Posterior vena cava (tissue), 2 donors: ENCODE data around the gene RAPGEF3. TPM values are rescaled to one million over a fixed set of nuclear protein-coding genes. Genes with fewer than 3 reads are reported as not detected.

ENCODE experiments used
- DNase-seq: peaks from one replicate; pipeline ENCODE4 v3.0.0-alpha.2; 2020; ENCODE audit warnings: low spot score
- intact Hi-C, 2 donors: fragments of 100-400 bp; cut with DNase I; formaldehyde crosslinking; loops; one replicate each; pipeline versions ENCODE4 v1.14.1 to v1.14.2; 2022 to 2023
- total RNA-seq, 2 donors: library from RNA; stranded (reverse); fragmentation: NEBNext Ultra II Directional; extraction: Animal tissue kit (Norgen Biotek cat#: 25700); gene quantifications; one replicate each; pipeline ENCODE4 v1.2.1, GENCODE V29; 2021
- donor health status: DM: yes; HTN: yes; CAD: no.
- donor health status: DM: yes; HTN: yes; CAD: no.

The RAPGEF3 gene
- total RNA-seq, 2 donors from 2014 or later, result 18.3 to 33.5 TPM

DNA sequence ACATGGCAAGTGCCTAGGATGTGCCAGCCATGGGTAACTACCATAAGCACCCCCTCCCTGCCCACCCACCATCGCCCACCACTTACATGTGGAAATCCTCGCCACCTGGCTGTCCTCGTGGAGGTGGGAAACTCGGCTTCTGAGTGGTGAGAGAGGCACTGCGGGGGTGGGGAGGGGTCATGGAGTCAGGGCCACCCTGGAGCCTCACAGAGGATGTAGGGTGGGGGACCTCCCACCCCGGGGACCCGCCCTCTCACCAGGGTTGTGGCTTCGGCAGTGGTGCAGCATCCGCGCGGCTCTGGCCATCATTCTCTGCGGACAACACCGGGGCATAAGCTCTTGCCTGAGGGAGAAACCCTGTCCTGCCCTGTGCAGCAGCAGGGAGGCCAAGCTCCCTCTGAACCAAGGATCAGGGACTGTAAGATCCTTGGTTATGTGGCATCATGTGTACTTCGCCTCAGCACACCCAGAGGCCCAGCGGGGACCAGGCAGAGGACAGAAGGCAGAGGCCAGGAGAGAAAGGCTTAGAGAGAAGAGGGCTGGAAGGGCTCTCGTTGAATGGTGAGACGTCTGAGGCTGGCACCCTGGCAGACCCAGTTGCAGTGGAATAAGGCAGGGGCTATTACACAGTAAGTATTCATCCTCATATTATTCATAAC is 20.6 kb downstream of the RAPGEF3 start:
- intact Hi-C loops, result no loop called here
- DNase-seq, result no peak

DNA sequence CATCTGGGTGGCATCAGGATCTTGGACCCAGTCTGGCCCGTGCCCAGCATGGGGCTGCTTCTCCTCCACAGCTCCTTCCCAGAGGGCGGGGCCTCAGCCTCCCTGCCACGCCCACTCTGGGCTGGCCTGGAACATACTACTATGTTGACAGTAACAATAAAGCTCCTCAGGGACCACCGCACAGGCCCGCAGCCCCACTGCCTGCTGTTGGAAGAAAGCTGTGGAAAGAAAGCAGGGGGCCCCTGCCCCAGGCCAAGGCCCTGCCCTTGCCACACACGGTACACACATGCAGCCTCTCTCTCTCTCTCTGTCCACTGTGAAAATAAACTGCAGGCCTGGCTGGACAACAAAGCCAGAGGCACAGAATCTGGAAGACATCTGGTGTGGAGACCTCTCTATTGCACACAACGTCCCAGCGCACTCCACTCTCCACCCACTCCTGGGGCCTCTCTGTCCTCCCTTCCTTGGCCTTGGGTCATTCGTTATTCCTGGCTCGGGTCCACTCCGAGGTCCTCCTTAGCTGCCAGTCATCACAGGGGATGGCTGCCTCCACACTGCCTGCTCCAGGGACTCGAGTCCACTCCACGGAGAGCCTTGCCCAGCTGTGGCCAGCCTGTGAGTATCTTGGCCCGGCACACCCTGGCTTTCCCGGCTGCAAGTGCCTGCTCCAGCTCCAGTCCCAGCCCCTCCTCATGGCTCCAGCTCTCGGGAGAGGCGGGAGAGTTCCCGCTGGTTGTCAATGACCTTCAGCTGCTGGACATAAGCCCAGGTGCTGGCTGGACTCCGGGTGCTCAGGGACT is 21.6 kb downstream of the RAPGEF3 start:
- intact Hi-C loops, result no loop called here

DNA sequence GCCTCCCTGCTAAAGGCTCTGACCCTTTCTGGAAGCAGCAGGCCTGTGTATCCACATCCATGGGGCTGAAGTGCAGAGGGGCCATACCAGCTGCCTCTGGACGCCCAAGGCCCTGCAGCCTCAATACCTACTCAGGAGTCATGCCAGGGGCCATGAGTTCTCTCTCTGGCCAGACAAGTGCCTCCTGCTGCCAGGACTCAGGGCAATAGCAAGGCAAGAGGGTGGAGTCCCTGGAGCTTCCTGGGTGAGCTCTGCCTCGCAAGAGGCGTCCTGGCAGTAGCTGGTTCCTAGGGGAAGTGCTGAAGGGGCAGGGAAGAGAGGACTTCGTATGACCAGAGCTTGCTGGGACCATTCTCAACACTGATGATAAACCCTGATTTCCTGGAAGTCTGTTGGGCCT is 22.5 kb downstream of the RAPGEF3 start:
- DNase-seq, result no peak
- intact Hi-C loops, result no loop called here

More for the DNA sequence above, 21.6 kb downstream of the RAPGEF3 start:
- peak; percentile 97 for DNase-seq

DNA sequence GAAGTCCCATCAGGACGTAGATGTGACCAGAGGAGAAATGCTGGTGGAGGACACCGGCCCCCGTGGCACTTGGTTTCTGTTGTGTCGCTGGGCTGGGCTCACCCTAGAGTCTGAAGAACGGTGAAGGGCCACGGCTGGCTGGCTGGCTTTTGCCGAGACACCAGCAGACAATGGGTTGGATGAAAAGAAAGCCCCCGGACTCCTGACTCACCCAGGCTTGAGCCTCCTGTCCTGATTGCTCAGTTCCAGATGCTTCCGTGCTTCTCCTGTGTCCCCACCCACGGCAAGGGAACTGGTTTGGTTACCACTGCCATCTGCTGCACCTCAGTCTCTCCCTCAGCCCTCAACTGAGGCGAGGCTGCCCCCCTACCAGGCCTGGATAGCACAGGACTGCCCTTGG is 23.0 kb downstream of the RAPGEF3 start:
- DNase-seq, result no peak
- intact Hi-C loops, result no loop called here

DNA sequence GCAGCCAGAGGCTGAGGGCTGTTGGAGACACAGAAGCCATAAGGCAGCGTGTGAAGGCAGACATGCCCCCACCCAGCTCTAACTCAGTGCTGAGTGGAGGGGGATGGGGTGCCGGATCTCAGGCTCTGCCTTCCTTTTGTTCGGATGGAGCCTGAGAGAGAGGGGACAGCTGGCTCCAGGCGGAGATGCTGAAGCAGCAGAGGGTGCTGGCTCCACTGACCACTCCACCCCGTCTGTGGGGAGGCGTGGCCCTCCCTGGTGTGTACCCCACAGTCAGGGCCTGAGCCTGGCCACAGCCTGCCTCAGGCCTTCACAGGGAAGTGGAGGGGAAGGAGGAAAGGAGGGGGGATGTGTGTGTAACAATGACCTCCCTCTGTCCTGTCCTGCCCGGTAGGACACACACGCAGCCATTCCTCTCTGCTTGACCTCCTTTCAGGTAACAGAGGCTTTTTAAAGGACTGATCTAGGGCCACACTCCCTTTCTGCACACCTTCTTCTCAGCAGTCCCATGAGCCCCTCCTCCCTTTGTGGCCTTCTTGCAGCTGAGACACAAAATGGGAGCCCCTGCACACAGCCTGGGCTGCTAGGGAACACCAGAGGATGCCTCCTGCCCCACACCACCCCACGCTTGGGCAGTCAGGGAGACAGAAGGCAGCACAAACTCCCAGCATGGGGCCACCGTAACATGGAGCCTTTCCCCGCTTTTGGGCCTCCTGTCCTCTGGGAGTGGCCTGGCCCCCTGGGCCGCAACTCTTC is 23.8 kb downstream of the RAPGEF3 start:
- intact Hi-C loops, result no loop called here
- DNase-seq, result no peak

DNA sequence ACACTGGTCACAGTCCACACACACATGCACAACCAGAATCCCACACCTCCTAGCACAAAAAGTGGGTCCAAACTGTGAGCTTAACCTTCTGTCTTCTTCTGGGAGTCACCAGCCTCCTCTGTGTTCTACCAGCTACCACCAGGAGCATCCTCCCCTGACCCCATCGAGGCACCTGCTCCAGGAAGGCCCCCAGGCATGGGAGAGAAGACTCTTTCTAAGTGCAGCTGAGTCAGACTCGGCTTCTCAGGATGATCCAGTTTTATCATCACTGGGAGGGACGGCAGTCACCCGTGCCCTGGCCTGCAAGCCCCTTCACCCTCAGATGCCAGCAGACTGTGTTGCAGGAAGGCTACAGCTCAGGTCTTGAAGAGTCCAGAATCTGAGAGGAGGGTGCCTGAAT is 25.5 kb downstream of the RAPGEF3 start:
- intact Hi-C loops, result no loop called here

DNA sequence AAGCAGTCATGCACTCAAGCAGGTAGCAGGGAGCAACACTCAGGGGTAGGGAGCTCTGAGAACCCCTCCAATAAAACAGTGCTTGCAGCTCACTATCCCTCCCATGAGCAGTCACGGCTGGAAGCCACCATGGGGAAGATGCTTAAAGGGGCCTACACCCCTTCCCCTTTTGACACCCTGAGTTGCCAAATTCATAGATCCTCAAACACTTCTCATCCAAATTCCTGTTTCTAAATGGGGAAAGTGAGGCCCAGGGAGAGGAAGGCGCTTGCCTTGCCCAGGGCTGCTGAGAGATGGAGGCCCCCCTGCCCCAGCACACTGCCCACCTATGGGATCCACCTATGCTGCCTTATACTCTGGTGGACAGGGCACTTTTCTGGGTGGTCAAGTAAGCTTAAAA is 26.2 kb downstream of the RAPGEF3 start:
- intact Hi-C loops, result no loop called here
- peak; percentile 23 for DNase-seq

More for the DNA sequence above, 25.5 kb downstream of the RAPGEF3 start:
- DNase-seq, result no peak

DNA sequence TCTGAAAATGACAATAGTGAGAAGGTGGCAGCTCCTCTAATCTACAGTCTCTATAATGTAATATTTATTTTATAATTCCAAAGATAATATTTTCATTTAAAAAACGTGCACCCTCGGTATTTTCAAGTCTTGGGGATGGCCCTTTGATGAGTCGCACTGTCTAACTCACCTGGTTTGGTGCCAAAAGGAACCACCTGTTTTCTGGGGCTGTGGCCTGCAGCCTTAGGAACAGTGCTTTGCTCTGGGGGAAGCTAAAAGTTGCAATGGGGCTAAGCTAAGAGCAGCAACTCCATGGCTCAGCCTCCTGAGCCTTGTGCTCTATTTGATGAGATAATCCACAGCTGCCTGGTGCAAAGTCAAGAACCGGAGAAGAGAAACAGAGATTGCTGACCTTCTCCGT is 27.0 kb downstream of the RAPGEF3 start:
- no peak for DNase-seq

DNA sequence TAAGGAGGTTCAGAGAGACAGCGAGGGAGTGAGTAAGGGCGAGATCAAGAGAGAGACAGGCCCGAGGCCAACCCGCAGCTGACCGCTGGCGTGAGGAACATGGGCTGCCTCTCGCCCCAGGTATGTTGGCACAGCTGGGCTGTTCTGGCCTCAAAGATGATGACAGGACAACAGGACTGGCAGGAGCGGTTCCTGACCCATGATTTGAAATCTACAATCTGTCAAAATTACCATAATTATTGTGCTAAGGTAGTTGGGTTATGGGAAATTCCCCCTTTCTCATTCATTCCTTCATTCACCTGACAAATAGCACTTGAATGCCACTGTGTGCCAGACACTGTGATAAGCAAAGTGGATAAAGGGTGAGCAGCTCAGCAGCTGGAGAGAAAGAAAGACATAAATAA is 28.3 kb downstream of the RAPGEF3 start:
- DNase-seq, result no peak
- intact Hi-C loops, result no loop called here

More for the DNA sequence above, 27.0 kb downstream of the RAPGEF3 start:
- intact Hi-C loops, result no loop called here

DNA sequence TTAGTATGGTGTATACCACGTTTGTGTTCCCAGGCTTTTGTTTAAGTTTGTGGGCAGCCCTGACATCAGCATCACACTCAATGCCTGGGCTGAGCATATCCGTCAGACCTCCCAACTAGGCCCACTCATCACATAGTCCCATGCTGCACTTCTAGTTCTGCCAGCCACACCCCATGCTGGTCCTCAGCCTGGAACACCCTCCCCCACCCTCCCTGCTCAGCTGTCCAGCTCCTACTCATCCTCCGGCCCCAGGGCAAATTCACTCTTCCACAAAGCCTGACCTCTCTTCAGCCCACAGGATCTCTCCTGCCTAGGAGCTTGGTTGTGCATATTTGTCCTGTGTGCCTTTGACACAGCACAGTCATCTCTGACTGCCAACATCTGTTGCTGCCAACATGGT is 29.4 kb downstream of the RAPGEF3 start:
- intact Hi-C loops, result no loop called here
- DNase-seq, result peak; percentile 48

DNA sequence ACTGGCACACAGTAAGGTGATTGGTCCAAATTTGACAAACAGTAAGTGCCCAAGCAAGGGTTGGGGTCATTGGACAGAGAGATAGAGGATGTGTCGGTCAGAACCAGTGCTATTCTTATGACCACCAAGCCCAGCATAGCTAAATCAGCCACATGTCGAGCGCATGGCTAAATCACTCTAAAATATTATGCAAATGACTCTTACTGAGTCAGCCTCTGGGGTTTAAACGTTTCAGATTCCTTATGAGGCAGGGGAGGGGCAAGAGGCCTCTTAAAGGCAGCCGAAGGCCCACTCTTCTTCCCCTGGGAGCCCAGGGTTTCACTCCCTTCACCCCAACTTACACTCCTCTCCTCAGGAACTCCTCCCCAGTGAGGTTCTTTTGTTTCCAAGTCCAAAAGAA is 32.8 kb downstream of the RAPGEF3 start:
- no peak for DNase-seq
- intact Hi-C loops, result no loop called here

DNA sequence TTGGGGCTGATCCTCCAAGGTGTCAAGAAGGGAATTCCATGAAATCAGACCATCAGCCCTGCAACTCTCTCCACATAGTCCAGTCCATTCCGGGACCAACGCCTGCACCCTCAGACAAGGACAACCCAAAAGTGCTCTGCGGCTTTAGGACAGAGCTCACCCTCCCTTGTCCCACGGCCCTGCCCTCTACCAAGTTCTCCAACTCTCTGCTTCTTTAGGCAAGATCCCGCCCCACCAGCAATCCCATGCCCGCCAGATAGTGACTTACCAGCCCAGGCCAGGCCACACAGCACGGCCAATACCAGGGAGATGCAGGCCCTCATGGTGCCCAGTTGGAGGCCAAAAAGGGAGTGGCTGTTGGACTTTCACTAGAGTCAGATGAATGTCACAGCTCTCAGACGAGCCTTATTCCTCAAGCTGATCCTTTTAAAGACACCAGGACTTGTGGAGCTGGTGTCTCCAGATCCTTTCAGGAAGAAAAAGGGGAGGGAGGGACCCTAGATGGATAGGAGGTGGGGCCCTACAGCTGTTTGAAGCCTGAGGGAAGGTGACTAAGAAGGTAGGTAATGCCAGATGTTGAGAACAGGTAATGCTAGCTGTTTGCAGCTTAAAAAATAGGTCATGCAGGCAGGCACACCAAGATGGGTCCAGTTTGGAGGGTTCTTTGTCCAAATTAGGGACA is 33.4 kb downstream of the RAPGEF3 start, which contains the start of gene ENDOU:
ENDOU (minus strand) TSS at position 400 of the 682 bp plus-strand sequence; CDS start at position 323, 77 bp downstream.
- no peak for DNase-seq
- intact Hi-C loops, result no loop called here

DNA sequence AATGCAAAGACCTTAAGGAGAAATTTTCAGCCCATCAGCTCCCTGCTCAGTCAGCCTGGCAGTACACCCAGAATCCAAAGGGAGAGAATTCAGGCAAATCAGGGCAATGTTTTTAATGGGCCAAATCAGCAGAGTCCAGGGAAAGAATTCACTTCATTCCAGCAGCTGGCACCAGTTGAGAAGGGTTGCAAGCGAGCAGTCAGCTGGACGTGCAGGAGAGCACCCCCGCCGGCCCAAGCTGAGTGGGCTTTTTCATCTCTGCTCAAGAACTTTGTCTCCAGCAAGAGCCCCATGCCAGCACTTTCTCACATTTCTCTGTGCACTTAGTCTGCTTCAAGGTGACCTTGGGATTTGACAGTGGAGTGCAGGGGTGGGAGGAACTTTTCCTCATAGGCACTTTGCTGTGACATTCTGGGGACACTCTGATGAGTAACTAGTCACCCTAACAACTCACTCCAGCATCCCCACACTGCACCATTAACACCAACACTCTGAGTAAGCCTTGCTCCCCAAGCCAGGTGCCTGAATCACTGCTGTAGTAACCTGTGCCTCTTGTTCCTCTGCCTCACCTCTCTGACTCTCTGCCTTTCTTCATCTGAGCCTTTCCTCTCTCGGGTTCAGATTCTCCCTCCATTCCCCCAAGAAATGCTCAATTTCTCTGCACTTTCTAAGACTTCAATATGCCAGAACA is 35.6 kb downstream of the RAPGEF3 start:
- DNase-seq, result no peak
- intact Hi-C loops, result no loop called here

DNA sequence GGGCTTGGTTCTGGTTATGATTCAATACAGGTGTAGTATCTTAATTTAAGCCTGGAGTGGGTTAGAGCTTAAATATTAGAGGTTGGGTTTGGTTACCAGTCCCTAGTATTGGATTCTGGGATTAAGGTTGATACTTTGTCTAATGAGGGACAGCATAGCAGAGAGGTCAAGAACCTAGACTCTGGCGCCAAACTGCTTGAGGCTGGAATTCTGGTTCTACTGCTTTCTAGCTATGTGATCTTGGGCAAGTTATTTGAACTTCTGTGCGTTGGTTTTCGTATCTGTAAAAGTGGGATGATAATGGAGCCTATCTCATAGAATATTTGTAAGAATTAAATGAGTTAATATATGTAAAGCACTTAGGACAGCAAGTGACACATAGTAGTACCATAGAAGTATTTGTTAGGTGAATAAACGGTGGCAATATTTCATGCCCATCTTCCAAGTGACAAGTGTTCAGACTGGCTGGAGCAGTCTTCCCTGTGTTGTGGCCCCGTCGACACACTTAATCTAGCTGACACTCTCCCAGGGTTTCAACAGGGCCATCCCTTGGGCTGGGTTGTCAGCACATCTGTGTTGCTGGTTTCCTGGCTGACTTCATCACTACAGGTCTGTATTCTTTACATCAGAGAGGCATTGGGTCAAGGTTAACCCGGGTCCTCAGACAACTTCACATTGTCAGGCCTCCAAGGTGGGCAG is 36.4 kb downstream of the RAPGEF3 start:
- no peak for DNase-seq
- intact Hi-C loops, result no loop called here

DNA sequence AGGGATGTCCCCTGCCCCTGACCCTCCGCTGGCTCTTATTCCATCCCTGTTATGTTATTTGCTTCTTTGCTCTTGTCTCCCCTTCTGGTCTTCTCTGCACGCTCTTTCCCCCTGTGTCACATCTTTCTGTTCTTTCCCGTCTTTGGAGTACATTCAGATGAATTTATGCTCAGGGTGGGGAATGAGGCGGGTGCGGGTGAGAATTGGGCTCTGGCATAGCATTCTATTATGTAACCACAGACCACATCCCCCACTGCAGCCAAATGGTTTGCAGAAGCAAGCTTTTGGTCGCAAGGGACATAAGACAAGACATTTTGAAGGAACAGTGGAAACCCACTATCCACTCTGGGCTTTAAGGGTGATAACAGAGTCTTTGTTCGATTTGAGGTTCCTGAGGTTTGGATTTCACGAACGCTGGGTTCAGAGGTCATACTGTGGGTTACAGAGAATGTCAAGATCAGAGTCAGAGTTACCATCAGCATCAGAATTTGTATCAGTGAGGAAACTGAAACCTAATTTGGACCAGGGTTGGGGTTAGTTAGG is 37.2 kb downstream of the RAPGEF3 start:
- intact Hi-C loops, result no loop called here
- DNase-seq, result no peak

DNA sequence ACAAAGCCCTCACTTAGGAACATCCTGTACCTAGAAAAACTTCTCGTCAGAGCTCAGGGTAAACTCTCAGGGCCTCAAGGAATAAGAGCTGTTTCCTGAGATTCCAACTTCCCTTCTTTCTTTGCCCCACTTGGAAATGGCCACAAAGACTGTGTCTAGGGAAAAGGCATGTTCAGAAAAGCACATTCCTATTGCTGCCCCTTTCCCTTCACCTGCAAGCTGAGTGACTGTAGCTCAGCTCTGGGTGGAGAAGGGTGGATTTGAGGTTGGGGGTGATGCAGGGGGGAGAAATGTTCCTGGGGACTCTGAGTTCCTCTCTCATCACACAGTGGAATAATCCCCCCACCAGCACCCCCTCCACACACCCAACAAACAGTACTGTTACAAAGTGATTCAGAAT is 40.1 kb downstream of the RAPGEF3 start:
- intact Hi-C loops, result loop anchor here (5.0 to 10.0 kb wide), 3 partner anchors 59 to 119 kb away; no protein-coding TSS in a partner anchor
- no peak for DNase-seq

DNA sequence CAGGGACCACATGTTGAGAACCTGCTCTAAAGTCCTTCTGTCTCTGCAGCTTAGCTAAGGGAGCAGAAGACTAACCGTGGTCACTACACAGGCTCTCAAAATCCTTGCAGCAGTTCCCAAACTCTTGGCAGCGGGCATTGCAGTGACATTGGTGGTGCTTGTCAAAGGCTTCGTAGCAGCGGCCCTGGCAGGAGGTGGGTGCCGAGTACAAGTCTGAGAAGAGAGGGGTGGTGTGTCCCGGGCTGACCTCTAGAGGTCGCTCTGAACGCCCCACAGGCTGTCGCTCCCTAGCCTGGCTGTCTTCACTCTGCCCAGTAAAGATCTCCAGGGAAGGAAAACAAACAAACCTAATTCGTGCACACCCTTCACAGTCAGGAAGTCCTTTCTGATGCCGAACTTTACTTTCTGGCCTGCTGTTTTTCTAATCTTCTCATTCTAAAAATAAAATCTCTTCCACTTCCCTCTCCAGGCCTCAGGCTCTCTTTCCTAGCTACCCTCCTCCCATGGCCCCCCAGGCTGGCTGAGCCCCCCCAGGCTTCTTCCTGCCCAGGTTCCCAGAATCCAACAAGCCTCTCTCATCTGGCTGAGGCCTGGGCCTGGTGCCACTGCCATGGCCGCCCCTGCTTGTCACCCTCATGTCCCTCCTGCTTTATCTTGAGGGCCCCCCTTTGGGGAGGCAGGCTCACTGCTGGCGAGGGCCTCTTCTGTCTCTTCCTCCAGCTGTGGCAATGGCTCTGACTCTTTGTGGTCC is 41.1 kb downstream of the RAPGEF3 start:
- intact Hi-C loops, result loop anchor here (5.0 to 10.0 kb wide), 3 partner anchors 60 to 120 kb away; no protein-coding TSS in a partner anchor
- DNase-seq, result peak; percentile 93
